Measurements from ENCODE around the gene PNPLA3. TPM values are rescaled to one million over a fixed set of nuclear protein-coding genes. Genes with fewer than 3 reads are reported as not detected.
A peak's percentile ranks its signal among the peaks of the same experiment; 100 is the strongest.

The PNPLA3 gene
- polyA plus RNA-seq, 1 donor, result 1.3 TPM

GRCh38 chr22:43948836-43949406 is 25.3 kb downstream of the PNPLA3 start:
- DNase-seq, result no peak
- Histone ChIP-seq H3K27ac (ENCODE audit: low read length) (no peak overlapping the region), H3K27me3 (ENCODE audit: control insufficient read depth, insufficient read depth, low read length) (peaks cover 6% of the 10 kb centered on the region), H3K9me3 (ENCODE audit: control insufficient read depth, low read depth, low read length) (no peaks in the 10 kb centered on the region), H3K36me3 (ENCODE audit: control insufficient read depth, insufficient read depth, low read length) (no peaks in the 10 kb centered on the region), H3K4me1 (ENCODE audit: control insufficient read depth, insufficient read depth, low read length) (no peaks in the 10 kb centered on the region), H3K4me3 (ENCODE audit: low read length) (no peak overlapping the region)
- 90% methylated on average over 2 of the region's 12 CpGs for WGBS (ENCODE audit: insufficient coverage, low lambda C conversion rate)

- WGBS (ENCODE audit: insufficient coverage, low lambda C conversion rate), result no CpG with 5 or more reads among the region's 5 CpGs
- Histone ChIP-seq H3K4me3 (ENCODE audit: low read length) (no peak overlapping the region), H3K4me1 (ENCODE audit: control insufficient read depth, insufficient read depth, low read length) (peaks cover 1% of the 10 kb centered on the region), H3K36me3 (ENCODE audit: control insufficient read depth, insufficient read depth, low read length) (no peaks in the 10 kb centered on the region), H3K9me3 (ENCODE audit: control insufficient read depth, low read depth, low read length) (no peaks in the 10 kb centered on the region), H3K27ac (ENCODE audit: low read length) (no peak overlapping the region), H3K27me3 (ENCODE audit: control insufficient read depth, insufficient read depth, low read length) (peaks cover 6% of the 10 kb centered on the region)
- no peak for DNase-seq
Measured at GRCh38 chr22:43951391-43951790, 27.8 kb downstream of the PNPLA3 start.

- no CpG with 5 or more reads among the region's 7 CpGs for WGBS (ENCODE audit: insufficient coverage, low lambda C conversion rate)
- Histone ChIP-seq H3K36me3 (ENCODE audit: control insufficient read depth, insufficient read depth, low read length) (no peaks in the 10 kb centered on the region), H3K27ac (ENCODE audit: low read length) (no peak overlapping the region), H3K4me3 (ENCODE audit: low read length) (no peak overlapping the region), H3K4me1 (ENCODE audit: control insufficient read depth, insufficient read depth, low read length) (peaks cover 3% of the 10 kb centered on the region), H3K27me3 (ENCODE audit: control insufficient read depth, insufficient read depth, low read length) (peaks cover 6% of the 10 kb centered on the region), H3K9me3 (ENCODE audit: control insufficient read depth, low read depth, low read length) (no peaks in the 10 kb centered on the region)
- DNase-seq, result no peak
Measured at GRCh38 chr22:43951966-43952365, 28.4 kb downstream of the PNPLA3 start.

GRCh38 chr22:43953988-43954785 is 30.6 kb downstream of the PNPLA3 start:
- DNase-seq, result no peak
- WGBS (ENCODE audit: insufficient coverage, low lambda C conversion rate), result 24% methylated on average over 4 of the region's 7 CpGs
- Histone ChIP-seq H3K27me3 (ENCODE audit: control insufficient read depth, insufficient read depth, low read length) (peaks cover 6% of the 10 kb centered on the region), H3K4me1 (ENCODE audit: control insufficient read depth, insufficient read depth, low read length) (peaks cover 3% of the 10 kb centered on the region), H3K4me3 (ENCODE audit: low read length) (peak overlapping the region; percentile 94), H3K36me3 (ENCODE audit: control insufficient read depth, insufficient read depth, low read length) (no peaks in the 10 kb centered on the region), H3K9me3 (ENCODE audit: control insufficient read depth, low read depth, low read length) (no peaks in the 10 kb centered on the region), H3K27ac (ENCODE audit: low read length) (no peak overlapping the region)

- no peaks in the 10 kb centered on the region for H3K9me3 ChIP-seq (ENCODE audit: control insufficient read depth, low read depth, low read length)
- H3K36me3 ChIP-seq (ENCODE audit: control insufficient read depth, insufficient read depth, low read length), result no peaks in the 10 kb centered on the region
- DNase-seq, result peak; percentile 91 to 94
- peak within 1 kb of the TSS; percentile 73 for H3K27ac ChIP-seq (ENCODE audit: low read length)
- peak within 1 kb of the TSS; percentile 94 for H3K4me3 ChIP-seq (ENCODE audit: low read length)
- no CpG with 5 or more reads among the region's 74 CpGs for WGBS (ENCODE audit: insufficient coverage, low lambda C conversion rate)
- peaks cover 6% of the 10 kb centered on the region for H3K27me3 ChIP-seq (ENCODE audit: control insufficient read depth, insufficient read depth, low read length)
- H3K4me1 ChIP-seq (ENCODE audit: control insufficient read depth, insufficient read depth, low read length), result peaks cover 3% of the 10 kb centered on the region
Measured at GRCh38 chr22:43955040-43955882, 31.7 kb downstream of the PNPLA3 start, which contains the start of gene SAMM50. Gene SAMM50, plus strand, starts transcription at chr22:43955442. Its CDS starts 136 bp downstream, at chr22:43955578.

GRCh38 chr22:43955883-43956782 is 32.5 kb downstream of the PNPLA3 start:
- Histone ChIP-seq H3K27me3 (ENCODE audit: control insufficient read depth, insufficient read depth, low read length) (peaks cover 6% of the 10 kb centered on the region), H3K4me3 (ENCODE audit: low read length) (peak overlapping the region; percentile 94), H3K36me3 (ENCODE audit: control insufficient read depth, insufficient read depth, low read length) (no peaks in the 10 kb centered on the region), H3K27ac (ENCODE audit: low read length) (peak overlapping the region; percentile 73), H3K4me1 (ENCODE audit: control insufficient read depth, insufficient read depth, low read length) (peaks cover 3% of the 10 kb centered on the region), H3K9me3 (ENCODE audit: control insufficient read depth, low read depth, low read length) (no peaks in the 10 kb centered on the region)
- 57% methylated on average over 6 of the region's 17 CpGs for WGBS (ENCODE audit: insufficient coverage, low lambda C conversion rate)
- no peak for DNase-seq

GRCh38 chr22:43956805-43957463 is 33.3 kb downstream of the PNPLA3 start:
- peaks cover 3% of the 10 kb centered on the region for H3K4me1 ChIP-seq (ENCODE audit: control insufficient read depth, insufficient read depth, low read length)
- H3K36me3 ChIP-seq (ENCODE audit: control insufficient read depth, insufficient read depth, low read length), result no peaks in the 10 kb centered on the region
- H3K27me3 ChIP-seq (ENCODE audit: control insufficient read depth, insufficient read depth, low read length), result peaks cover 4% of the 10 kb centered on the region
- 80% methylated on average over 1 of the region's 9 CpGs for WGBS (ENCODE audit: insufficient coverage, low lambda C conversion rate)
- no peak overlapping the region for H3K4me3 ChIP-seq (ENCODE audit: low read length)
- no peaks in the 10 kb centered on the region for H3K9me3 ChIP-seq (ENCODE audit: control insufficient read depth, low read depth, low read length)
- no peak for DNase-seq
- H3K27ac ChIP-seq (ENCODE audit: low read length), result no peak overlapping the region

GRCh38 chr22:43957871-43958270 is 34.3 kb downstream of the PNPLA3 start:
- no peak overlapping the region for H3K4me3 ChIP-seq (ENCODE audit: low read length)
- WGBS (ENCODE audit: insufficient coverage, low lambda C conversion rate), result 100% methylated on average over 3 of the region's 11 CpGs
- no peaks in the 10 kb centered on the region for H3K36me3 ChIP-seq (ENCODE audit: control insufficient read depth, insufficient read depth, low read length)
- H3K27ac ChIP-seq (ENCODE audit: low read length), result no peak overlapping the region
- H3K27me3 ChIP-seq (ENCODE audit: control insufficient read depth, insufficient read depth, low read length), result no peaks in the 10 kb centered on the region
- peaks cover 3% of the 10 kb centered on the region for H3K4me1 ChIP-seq (ENCODE audit: control insufficient read depth, insufficient read depth, low read length)
- DNase-seq, result no peak
- no peaks in the 10 kb centered on the region for H3K9me3 ChIP-seq (ENCODE audit: control insufficient read depth, low read depth, low read length)

- Histone ChIP-seq H3K27ac (ENCODE audit: low read length) (no peak overlapping the region), H3K4me1 (ENCODE audit: control insufficient read depth, insufficient read depth, low read length) (no peaks in the 10 kb centered on the region), H3K4me3 (ENCODE audit: low read length) (no peak overlapping the region), H3K27me3 (ENCODE audit: control insufficient read depth, insufficient read depth, low read length) (no peaks in the 10 kb centered on the region), H3K36me3 (ENCODE audit: control insufficient read depth, insufficient read depth, low read length) (peaks cover 46% of the 10 kb centered on the region), H3K9me3 (ENCODE audit: control insufficient read depth, low read depth, low read length) (no peaks in the 10 kb centered on the region)
- no peak for DNase-seq
- no CpG with 5 or more reads among the region's 10 CpGs for WGBS (ENCODE audit: insufficient coverage, low lambda C conversion rate)
Measured at GRCh38 chr22:43964314-43964857, 40.8 kb downstream of the PNPLA3 start.

Data from large intestine (tissue), 3 donors.